Activated naive CD8-positive, alpha-beta T cell treated with anti-CD3 and anti-CD28 coated beads, Interleukin-2, amount 50 U/mL, for 24 hours (primary cell): ENCODE measurements around the gene CCDC66.
"Not testable (repeated sequence)": the region's sequence is repeated elsewhere in the genome, so short reads cannot be mapped to it uniquely, and the experiment has no call there.

Source experiments
- ATAC-seq: fragments of 150-1000 bp; cut with Tn5 transposase; one replicate; pipeline ENCODE4 v1.10.0; 2021
- DNase-seq: peaks from one replicate; pipeline ENCODE4 v3.0.0; 2021
- H3K27ac Mint-ChIP-seq: one replicate; pipeline ENCODE4 v1.8.0; 2021; ENCODE audit warnings: mild to moderate bottlenecking, mixed read lengths
- H3K27me3 Mint-ChIP-seq: one replicate; pipeline ENCODE4 v1.8.0; 2021; ENCODE audit warnings: mixed read lengths
- H3K36me3 Mint-ChIP-seq: one replicate; pipeline ENCODE4 v1.8.0; 2021; ENCODE audit warnings: low read depth, mixed read lengths
- H3K4me1 Mint-ChIP-seq: one replicate; pipeline ENCODE4 v1.8.0; 2021; ENCODE audit warnings: mixed read lengths
- H3K4me3 Mint-ChIP-seq: one replicate; pipeline ENCODE4 v1.8.0; 2021; ENCODE audit warnings: mild to moderate bottlenecking, moderate library complexity, mixed read lengths
- H3K9me3 Mint-ChIP-seq: one replicate; pipeline ENCODE4 v1.8.0; 2021; ENCODE audit warnings: mixed read lengths

Gene CCDC66

GRCh38 chr3:56556908-56557830, at the start of gene CCDC66:
CCDC66 (plus strand) TSS chr3:56557175; CDS start chr3:56557243, 68 bp downstream.
- Mint-ChIP-seq H3K4me1 (peaks cover 27% of the 10 kb centered on the region), H3K27me3 (no peaks in the 10 kb centered on the region), H3K27ac (peak within 1 kb of the TSS; percentile 97), H3K36me3 (peaks cover 18% of the 10 kb centered on the region), H3K9me3 (peaks cover 4% of the 10 kb centered on the region), H3K4me3 (peak within 1 kb of the TSS; percentile 98)
- ATAC-seq = peak; percentile 100
- DNase-seq = peak; percentile 93

- peaks cover 15% of the 10 kb centered on the region for H3K27me3 Mint-ChIP-seq
- H3K9me3 Mint-ChIP-seq = no peaks in the 10 kb centered on the region
- no peak overlapping the region for H3K27ac Mint-ChIP-seq
- no peak for DNase-seq
- ATAC-seq = no peak
- H3K4me3 Mint-ChIP-seq = no peak overlapping the region
- H3K36me3 Mint-ChIP-seq = no peaks in the 10 kb centered on the region
- no peaks in the 10 kb centered on the region for H3K4me1 Mint-ChIP-seq
These were observed 37.3 kb upstream of the CCDC66 start for GRCh38 chr3:56519641-56520040.

GRCh38 chr3:56522374-56522773, 34.6 kb upstream of the CCDC66 start:
- Mint-ChIP-seq H3K4me1 (no peaks in the 10 kb centered on the region), H3K9me3 (no peaks in the 10 kb centered on the region), H3K27ac (no peak overlapping the region), H3K4me3 (no peak overlapping the region), H3K27me3 (peaks cover 10% of the 10 kb centered on the region), H3K36me3 (no peaks in the 10 kb centered on the region)
- no peak for DNase-seq
- no peak for ATAC-seq

GRCh38 chr3:56525291-56525690, 31.7 kb upstream of the CCDC66 start:
- ATAC-seq (no peak), DNase-seq (no peak)
- H3K27ac Mint-ChIP-seq = no peak overlapping the region
- no peaks in the 10 kb centered on the region for H3K9me3 Mint-ChIP-seq
- H3K36me3 Mint-ChIP-seq = no peaks in the 10 kb centered on the region
- no peak overlapping the region for H3K4me3 Mint-ChIP-seq
- no peaks in the 10 kb centered on the region for H3K27me3 Mint-ChIP-seq
- H3K4me1 Mint-ChIP-seq = no peaks in the 10 kb centered on the region

GRCh38 chr3:56536735-56537134, 20.2 kb upstream of the CCDC66 start:
- ATAC-seq = no peak
- Mint-ChIP-seq H3K27me3 (no peaks in the 10 kb centered on the region), H3K4me3 (no peak overlapping the region), H3K27ac (no peak overlapping the region), H3K4me1 (no peaks in the 10 kb centered on the region), H3K36me3 (no peaks in the 10 kb centered on the region), H3K9me3 (peaks cover 4% of the 10 kb centered on the region)
- DNase-seq = no peak

- H3K4me3 Mint-ChIP-seq = no peak overlapping the region
- peaks cover 2% of the 10 kb centered on the region for H3K36me3 Mint-ChIP-seq
- DNase-seq (no peak), ATAC-seq (no peak)
- peaks cover 12% of the 10 kb centered on the region for H3K9me3 Mint-ChIP-seq
- no peak overlapping the region for H3K27ac Mint-ChIP-seq
- peaks cover 8% of the 10 kb centered on the region for H3K27me3 Mint-ChIP-seq
- no peaks in the 10 kb centered on the region for H3K4me1 Mint-ChIP-seq
These were observed 9.5 kb upstream of the CCDC66 start for GRCh38 chr3:56547486-56547885.

GRCh38 chr3:56557831-56558170, 826 bp downstream of the CCDC66 start:
- Mint-ChIP-seq H3K4me1 (peaks cover 27% of the 10 kb centered on the region), H3K36me3 (peaks cover 18% of the 10 kb centered on the region), H3K27me3 (no peaks in the 10 kb centered on the region), H3K27ac (peak overlapping the region; percentile 97), H3K4me3 (peak overlapping the region; percentile 98), H3K9me3 (no peaks in the 10 kb centered on the region)
- ATAC-seq (no peak), DNase-seq (no peak)

- DNase-seq (no peak), ATAC-seq (no peak)
- peaks cover 18% of the 10 kb centered on the region for H3K4me1 Mint-ChIP-seq
- H3K36me3 Mint-ChIP-seq = peaks cover 61% of the 10 kb centered on the region
- no peak overlapping the region for H3K27ac Mint-ChIP-seq
- H3K9me3 Mint-ChIP-seq = peaks cover 5% of the 10 kb centered on the region
- no peak overlapping the region for H3K4me3 Mint-ChIP-seq
- H3K27me3 Mint-ChIP-seq = no peaks in the 10 kb centered on the region
These were observed 16.5 kb downstream of the CCDC66 start for GRCh38 chr3:56573501-56573900.

- peaks cover 66% of the 10 kb centered on the region for H3K36me3 Mint-ChIP-seq
- not testable (repeated sequence) for H3K27ac Mint-ChIP-seq, H3K27me3 Mint-ChIP-seq
These were observed 25.0 kb downstream of the CCDC66 start for GRCh38 chr3:56581941-56582340.

GRCh38 chr3:56584275-56584674, 27.3 kb downstream of the CCDC66 start:
- DNase-seq, ATAC-seq, H3K4me3 Mint-ChIP-seq, H3K9me3 Mint-ChIP-seq, H3K27me3 Mint-ChIP-seq, H3K27ac Mint-ChIP-seq, H3K4me1 Mint-ChIP-seq: not testable (repeated sequence)
- H3K36me3 Mint-ChIP-seq = peaks cover 52% of the 10 kb centered on the region

More at GRCh38 chr3:56581941-56582340, 25.0 kb downstream of the CCDC66 start:
- Mint-ChIP-seq H3K4me1 (peaks cover 15% of the 10 kb centered on the region), H3K9me3 (peaks cover 10% of the 10 kb centered on the region)
- DNase-seq, H3K4me3 Mint-ChIP-seq, ATAC-seq: not testable (repeated sequence)

GRCh38 chr3:56590814-56591213, 33.8 kb downstream of the CCDC66 start:
- H3K4me3 Mint-ChIP-seq = no peak overlapping the region
- no peaks in the 10 kb centered on the region for H3K9me3 Mint-ChIP-seq
- ATAC-seq = no peak
- no peaks in the 10 kb centered on the region for H3K27me3 Mint-ChIP-seq
- no peak overlapping the region for H3K27ac Mint-ChIP-seq
- no peak for DNase-seq
- peaks cover 33% of the 10 kb centered on the region for H3K36me3 Mint-ChIP-seq
- H3K4me1 Mint-ChIP-seq = peaks cover 35% of the 10 kb centered on the region

- no peak for DNase-seq
- H3K9me3 Mint-ChIP-seq = peaks cover 2% of the 10 kb centered on the region
- H3K4me3 Mint-ChIP-seq = no peak overlapping the region
- H3K36me3 Mint-ChIP-seq = peaks cover 36% of the 10 kb centered on the region
- H3K27me3 Mint-ChIP-seq = no peaks in the 10 kb centered on the region
- ATAC-seq = no peak
- H3K27ac Mint-ChIP-seq = no peak overlapping the region
- H3K4me1 Mint-ChIP-seq = peaks cover 39% of the 10 kb centered on the region
These were observed 34.3 kb downstream of the CCDC66 start for GRCh38 chr3:56591262-56591661.

- peaks cover 51% of the 10 kb centered on the region for H3K36me3 Mint-ChIP-seq
- DNase-seq = no peak
- no peaks in the 10 kb centered on the region for H3K27me3 Mint-ChIP-seq
- peaks cover 8% of the 10 kb centered on the region for H3K9me3 Mint-ChIP-seq
- H3K4me3 Mint-ChIP-seq = no peak overlapping the region
- ATAC-seq = peak; percentile 68
- peak overlapping the region; percentile 64 for H3K27ac Mint-ChIP-seq
- peaks cover 50% of the 10 kb centered on the region for H3K4me1 Mint-ChIP-seq
These were observed 36.6 kb downstream of the CCDC66 start for GRCh38 chr3:56593455-56594158.

- peaks cover 17% of the 10 kb centered on the region for H3K9me3 Mint-ChIP-seq
- DNase-seq (no peak), ATAC-seq (no peak)
- no peaks in the 10 kb centered on the region for H3K27me3 Mint-ChIP-seq
- peak overlapping the region; percentile 67 for H3K27ac Mint-ChIP-seq
- H3K4me1 Mint-ChIP-seq = peaks cover 55% of the 10 kb centered on the region
- peaks cover 71% of the 10 kb centered on the region for H3K36me3 Mint-ChIP-seq
- no peak overlapping the region for H3K4me3 Mint-ChIP-seq
These were observed 39.2 kb downstream of the CCDC66 start for GRCh38 chr3:56595975-56596840.
